ENCODE data around the gene DLX1.

Gene DLX1

GRCh38 chr2:172087780-172088244, 2.5 kb downstream of the DLX1 start:
- no peak overlapping the region for H3K4me3 ChIP-seq (ENCODE audit: low read depth, low read length)
- TF ChIP-seq CTCF (IDR thresholded peaks at IDR 0.05; ENCODE audit: control insufficient read depth, extremely low read depth, insufficient read depth): no peak
- DNase-seq (ENCODE audit: low read depth): no peak

GRCh38 chr2:172088245-172089004, 3.1 kb downstream of the DLX1 start:
- no peak for TF ChIP-seq CTCF (IDR thresholded peaks at IDR 0.05; ENCODE audit: control insufficient read depth, extremely low read depth, insufficient read depth)
- peak; percentile 62 for DNase-seq (ENCODE audit: low read depth)
- peak overlapping the region; percentile 29; the same call in 1 of the 2 replicates for H3K4me3 ChIP-seq (ENCODE audit: low read depth, low read length)

- peak overlapping the region; percentile 29; the same call in 1 of the 2 replicates for H3K4me3 ChIP-seq (ENCODE audit: low read depth, low read length)
- no peak for DNase-seq (ENCODE audit: low read depth)
- no peak for TF ChIP-seq CTCF (IDR thresholded peaks at IDR 0.05; ENCODE audit: control insufficient read depth, extremely low read depth, insufficient read depth)
Observed at GRCh38 chr2:172089005-172089504, 3.7 kb downstream of the DLX1 start.

- no peak for DNase-seq (ENCODE audit: low read depth)
- TF ChIP-seq CTCF (IDR thresholded peaks at IDR 0.05; ENCODE audit: control insufficient read depth, extremely low read depth, insufficient read depth): no peak
- H3K4me3 ChIP-seq (ENCODE audit: low read depth, low read length): no peak overlapping the region
Observed at GRCh38 chr2:172089633-172090032, 4.3 kb downstream of the DLX1 start.

- no peak for TF ChIP-seq CTCF (IDR thresholded peaks at IDR 0.05; ENCODE audit: control insufficient read depth, extremely low read depth, insufficient read depth)
- H3K4me3 ChIP-seq (ENCODE audit: low read depth, low read length): no peak overlapping the region
- no peak for DNase-seq (ENCODE audit: low read depth)
Observed at GRCh38 chr2:172090044-172090961, 5.0 kb downstream of the DLX1 start.

- no peak overlapping the region for H3K4me3 ChIP-seq (ENCODE audit: low read depth, low read length)
- no peak for TF ChIP-seq CTCF (IDR thresholded peaks at IDR 0.05; ENCODE audit: control insufficient read depth, extremely low read depth, insufficient read depth)
- no peak for DNase-seq (ENCODE audit: low read depth)
Observed at GRCh38 chr2:172091000-172091641, 5.8 kb downstream of the DLX1 start.

Data from LNCaP clone FGC (cell line).